IPS-20b (cell line): ENCODE measurements around the gene SPTAN1.
"Not testable (repeated sequence)": the region's sequence is repeated elsewhere in the genome, so short reads cannot be mapped to it uniquely, and the experiment has no call there.

Experiments
- H3K27ac ChIP-seq: one replicate; pipeline ENCODE4 v1.5.1; 2013; ENCODE audit warnings: low read length
- H3K27me3 ChIP-seq: 2 replicates; pipeline ENCODE4 v1.6.1; 2013; ENCODE audit warnings: mild to moderate bottlenecking, low read length, inconsistent platforms; ENCODE audit not compliant: insufficient read depth
- H3K36me3 ChIP-seq: 2 replicates; pipeline ENCODE4 v1.6.1; 2013; ENCODE audit warnings: low read depth, mild to moderate bottlenecking, inconsistent platforms, low read length, moderate library complexity; ENCODE audit not compliant: insufficient read depth
- H3K4me1 ChIP-seq: 2 replicates; pipeline ENCODE4 v1.6.1; 2013; ENCODE audit warnings: mild to moderate bottlenecking, control low read depth, inconsistent platforms, low read length, moderate library complexity; ENCODE audit not compliant: insufficient read depth
- H3K4me3 ChIP-seq: 2 replicates; pipeline ENCODE4 v1.5.1; 2013; ENCODE audit warnings: mild to moderate bottlenecking, low read length, inconsistent platforms
- H3K9ac ChIP-seq: 2 replicates; pipeline ENCODE4 v1.6.1; 2013; ENCODE audit warnings: low read depth, mild to moderate bottlenecking, inconsistent platforms, low read length, moderate library complexity
- H3K9me3 ChIP-seq: 2 replicates; pipeline ENCODE4 v1.6.1; 2013; ENCODE audit warnings: mild to moderate bottlenecking, low read depth, low read length, inconsistent platforms; ENCODE audit not compliant: insufficient read depth

SPTAN1 gene

GRCh38 chr9:128552153-128552743 is at the start of gene SPTAN1:
TSS of gene SPTAN1 (plus strand) at chr9:128552587. CDS start at chr9:128566741, 14,154 bp downstream.
- H3K9ac ChIP-seq, result peak within 1 kb of the TSS; percentile 85; the same call in 1 of the 2 replicates
- peaks cover 28% of the 10 kb centered on the region for H3K4me1 ChIP-seq
- peaks cover 30% of the 10 kb centered on the region for H3K27me3 ChIP-seq
- H3K4me3 ChIP-seq, result peak within 1 kb of the TSS; percentile 95
- no peaks in the 10 kb centered on the region for H3K9me3 ChIP-seq
- H3K36me3 ChIP-seq, result no peaks in the 10 kb centered on the region
- H3K27ac ChIP-seq, result no peak within 1 kb of the TSS

- H3K4me3 ChIP-seq, H3K4me1 ChIP-seq, H3K9me3 ChIP-seq, H3K27me3 ChIP-seq, H3K27ac ChIP-seq: not testable (repeated sequence)
- Histone ChIP-seq H3K36me3 (peaks cover 11% of the 10 kb centered on the region; the same call in 1 of the 2 replicates), H3K9ac (peak overlapping the region; percentile 51; the same call in 1 of the 2 replicates)
These were observed 49.0 kb upstream of the SPTAN1 start for GRCh38 chr9:128503415-128503825.

- no peaks in the 10 kb centered on the region for H3K9me3 ChIP-seq
- H3K4me1 ChIP-seq, result peaks cover 7% of the 10 kb centered on the region; the same call in 1 of the 2 replicates
- no peak overlapping the region for H3K27ac ChIP-seq
- H3K4me3 ChIP-seq, result peak overlapping the region; percentile 94
- H3K36me3 ChIP-seq, result peaks cover 10% of the 10 kb centered on the region; the same call in 1 of the 2 replicates
- no peaks in the 10 kb centered on the region for H3K27me3 ChIP-seq
- H3K9ac ChIP-seq, result peak overlapping the region; percentile 51; the same call in 1 of the 2 replicates
These were observed 48.5 kb upstream of the SPTAN1 start for GRCh38 chr9:128503870-128504269.

GRCh38 chr9:128504485-128505413 is 47.6 kb upstream of the SPTAN1 start, which contains the start of gene GLE1:
TSS of gene GLE1 (plus strand) at chr9:128504719. CDS start at chr9:128504806, 87 bp downstream.
- Histone ChIP-seq H3K9me3 (no peaks in the 10 kb centered on the region), H3K9ac (peak within 1 kb of the TSS; percentile 79; the same call in 1 of the 2 replicates), H3K36me3 (peaks cover 12% of the 10 kb centered on the region; the same call in 1 of the 2 replicates), H3K4me1 (peaks cover 7% of the 10 kb centered on the region; the same call in 1 of the 2 replicates), H3K27ac (no peak within 1 kb of the TSS), H3K4me3 (peak within 1 kb of the TSS; percentile 94), H3K27me3 (no peaks in the 10 kb centered on the region)

GRCh38 chr9:128505414-128505765 is 47.0 kb upstream of the SPTAN1 start:
- no peak overlapping the region for H3K27ac ChIP-seq
- peaks cover 7% of the 10 kb centered on the region; the same call in 1 of the 2 replicates for H3K4me1 ChIP-seq
- peaks cover 9% of the 10 kb centered on the region; the same call in 1 of the 2 replicates for H3K36me3 ChIP-seq
- H3K27me3 ChIP-seq, result no peaks in the 10 kb centered on the region
- H3K9me3 ChIP-seq, result no peaks in the 10 kb centered on the region
- peak overlapping the region; percentile 94 for H3K4me3 ChIP-seq
- H3K9ac ChIP-seq, result peak overlapping the region; percentile 79; the same call in 1 of the 2 replicates

GRCh38 chr9:128505906-128506305 is 46.5 kb upstream of the SPTAN1 start:
- H3K36me3 ChIP-seq, H3K27me3 ChIP-seq, H3K4me1 ChIP-seq, H3K27ac ChIP-seq, H3K9me3 ChIP-seq, H3K9ac ChIP-seq: not testable (repeated sequence)
- H3K4me3 ChIP-seq, result 0 out of 2 replicates have a peak overlapping the region, but pooled peaks have one; percentile 94

- H3K36me3 ChIP-seq, result peaks cover 22% of the 10 kb centered on the region; the same call in 1 of the 2 replicates
- H3K9ac ChIP-seq, result no peak overlapping the region
- H3K27ac ChIP-seq, result no peak overlapping the region
- H3K9me3 ChIP-seq, result no peaks in the 10 kb centered on the region
- no peak overlapping the region for H3K4me3 ChIP-seq
- no peaks in the 10 kb centered on the region for H3K27me3 ChIP-seq
- no peaks in the 10 kb centered on the region for H3K4me1 ChIP-seq
These were observed 39.6 kb upstream of the SPTAN1 start for GRCh38 chr9:128512820-128513219.

- no peaks in the 10 kb centered on the region for H3K27me3 ChIP-seq
- no peak overlapping the region for H3K9ac ChIP-seq
- peaks cover 25% of the 10 kb centered on the region for H3K36me3 ChIP-seq
- no peak overlapping the region for H3K27ac ChIP-seq
- H3K9me3 ChIP-seq, result no peaks in the 10 kb centered on the region
- no peak overlapping the region for H3K4me3 ChIP-seq
- H3K4me1 ChIP-seq, result no peaks in the 10 kb centered on the region
These were observed 30.4 kb upstream of the SPTAN1 start for GRCh38 chr9:128521956-128522355.

- Histone ChIP-seq H3K9ac (no peak overlapping the region), H3K4me1 (no peaks in the 10 kb centered on the region), H3K36me3 (peaks cover 27% of the 10 kb centered on the region), H3K9me3 (no peaks in the 10 kb centered on the region), H3K27me3 (no peaks in the 10 kb centered on the region), H3K27ac (no peak overlapping the region), H3K4me3 (no peak overlapping the region)
These were observed 29.0 kb upstream of the SPTAN1 start for GRCh38 chr9:128523199-128523925.

GRCh38 chr9:128526720-128527119 is 25.7 kb upstream of the SPTAN1 start:
- no peak overlapping the region for H3K9ac ChIP-seq
- H3K27ac ChIP-seq, result no peak overlapping the region
- H3K36me3 ChIP-seq, result peaks cover 38% of the 10 kb centered on the region
- no peaks in the 10 kb centered on the region for H3K27me3 ChIP-seq
- H3K9me3 ChIP-seq, result no peaks in the 10 kb centered on the region
- H3K4me1 ChIP-seq, result no peaks in the 10 kb centered on the region
- H3K4me3 ChIP-seq, result no peak overlapping the region

GRCh38 chr9:128528445-128529160 is 23.8 kb upstream of the SPTAN1 start:
- Histone ChIP-seq H3K27ac (no peak overlapping the region), H3K27me3 (no peaks in the 10 kb centered on the region), H3K4me3 (no peak overlapping the region), H3K4me1 (no peaks in the 10 kb centered on the region), H3K9ac (no peak overlapping the region), H3K36me3 (peaks cover 30% of the 10 kb centered on the region), H3K9me3 (no peaks in the 10 kb centered on the region)
